Globus pallidus (tissue), 1 donor: ENCODE measurements around the gene SPON2.

Experiments used
- DNase-seq: peaks from one replicate; pipeline ENCODE4 v3.0.0-alpha.2; 2015; ENCODE audit warnings: low spot score

SPON2 gene

DNA sequence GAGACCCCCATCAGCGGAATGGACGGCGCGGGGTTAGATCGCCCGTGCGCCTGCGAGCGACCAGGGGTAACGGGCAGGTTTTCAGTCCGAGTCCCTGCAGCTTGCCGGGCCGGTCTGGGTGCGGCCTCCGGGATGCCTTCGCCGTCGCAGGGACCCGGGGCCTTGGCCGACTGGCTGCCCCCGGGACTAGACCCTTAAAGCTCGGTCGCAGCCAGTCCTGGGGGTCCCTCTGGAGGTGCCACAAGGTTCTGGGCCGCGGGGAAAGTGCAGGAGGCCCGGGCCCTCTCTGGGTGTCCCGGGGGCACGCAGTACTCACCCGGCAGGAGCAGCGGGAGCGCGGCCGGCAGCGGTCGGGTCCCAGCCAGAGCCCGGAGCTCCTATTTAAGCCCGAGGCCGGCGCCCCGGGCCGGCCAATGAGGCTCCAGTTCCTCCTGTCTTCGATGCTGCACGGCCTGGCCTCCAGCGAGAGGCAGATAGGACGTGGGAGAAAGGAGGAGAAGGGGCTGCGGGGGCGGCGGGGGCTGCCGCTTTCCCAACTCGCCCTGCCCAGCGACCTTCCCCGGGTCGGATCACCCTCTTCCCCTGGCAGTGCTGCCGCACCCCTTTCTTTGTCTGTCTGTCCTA, at the start of gene SPON2:
TSS of gene SPON2 (minus strand) at position 356 of the 624 bp plus-strand sequence.
- no peak for DNase-seq

GRCh38 chr4:1221155-1221870, 48.9 kb upstream of the SPON2 start:
- no peak for DNase-seq

GRCh38 chr4:1220566-1220965, 48.2 kb upstream of the SPON2 start:
- DNase-seq: no peak

DNA sequence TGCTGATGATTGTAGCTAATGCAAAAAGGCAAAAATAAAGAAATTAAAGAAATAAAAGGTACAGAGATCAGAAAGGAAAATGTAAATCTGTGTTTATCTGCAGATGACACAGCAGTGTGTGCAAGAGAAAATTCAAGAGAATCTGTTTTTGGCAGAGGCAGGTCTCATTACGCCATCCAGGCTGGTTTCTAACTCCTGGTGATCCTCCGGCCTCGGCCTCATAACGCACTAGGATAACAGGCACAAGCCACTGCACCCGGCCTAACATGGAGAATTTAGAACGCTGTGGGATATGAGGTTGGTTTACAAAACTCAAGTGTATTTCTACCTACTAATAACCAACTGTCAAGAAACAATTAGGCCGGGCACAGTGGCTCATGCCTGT, 47.2 kb upstream of the SPON2 start:
- no peak for DNase-seq

DNA sequence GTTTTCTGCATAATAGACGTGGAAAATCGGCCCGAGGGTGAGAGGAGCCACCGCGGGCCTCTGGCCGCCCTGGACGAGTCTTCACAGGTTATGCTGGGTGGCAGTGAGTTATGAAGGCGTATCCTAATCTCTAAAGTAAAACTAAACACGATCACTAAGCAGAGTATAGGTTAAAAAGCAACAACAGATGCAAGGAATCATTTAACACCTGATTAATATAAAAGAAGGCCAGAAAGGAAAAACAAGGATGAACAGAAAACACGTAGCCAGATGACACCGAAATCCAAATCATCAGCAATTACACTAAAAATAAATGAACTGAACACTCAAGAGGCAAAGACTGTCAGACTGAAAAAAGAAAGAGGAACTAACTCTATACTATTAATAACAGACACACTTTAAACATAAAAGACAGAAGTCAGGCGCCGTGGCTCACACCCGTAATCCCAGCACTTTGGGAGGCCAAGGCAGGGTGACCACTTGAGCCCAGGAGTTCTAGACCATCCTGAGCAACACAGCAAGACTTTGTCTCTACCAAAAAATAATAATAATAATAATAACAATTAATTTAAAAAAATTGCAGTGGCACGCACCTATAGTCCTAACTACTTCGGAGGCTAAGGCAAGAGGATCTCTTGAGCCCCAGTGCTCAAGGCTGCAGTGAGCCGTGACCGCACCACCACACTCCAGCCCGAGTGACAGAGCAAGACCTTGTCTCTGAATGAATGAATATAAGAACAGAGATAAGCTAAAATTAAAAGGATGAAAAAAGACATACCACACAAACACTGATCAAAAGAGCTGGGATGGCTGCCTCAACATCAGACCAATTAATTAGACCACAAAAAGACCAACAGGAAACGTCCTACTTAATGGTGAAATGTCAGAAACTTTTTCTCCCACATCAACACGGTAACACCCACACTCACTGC, 46.5 kb upstream of the SPON2 start:
- DNase-seq: peak; percentile 33

DNA sequence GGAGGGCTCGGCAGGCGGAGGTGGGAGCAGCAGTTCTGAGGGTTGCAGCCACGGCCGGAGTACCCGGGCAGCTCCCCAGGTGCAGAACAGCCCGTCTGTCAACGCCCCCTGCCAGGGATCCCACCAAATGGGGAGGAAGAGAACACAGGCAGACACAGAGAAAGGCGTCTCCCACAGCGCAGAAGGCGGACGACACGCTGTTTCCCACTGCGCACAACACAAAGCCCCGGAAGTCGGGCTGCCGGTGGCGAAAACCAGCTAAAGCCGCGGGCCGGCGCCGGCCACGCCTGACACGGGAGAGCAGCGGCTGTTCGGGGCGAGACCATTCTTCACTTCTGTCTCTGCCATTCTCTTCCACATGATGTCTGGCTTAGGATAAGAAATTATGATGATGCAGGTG, 45.0 kb upstream of the SPON2 start:
- no peak for DNase-seq

DNA sequence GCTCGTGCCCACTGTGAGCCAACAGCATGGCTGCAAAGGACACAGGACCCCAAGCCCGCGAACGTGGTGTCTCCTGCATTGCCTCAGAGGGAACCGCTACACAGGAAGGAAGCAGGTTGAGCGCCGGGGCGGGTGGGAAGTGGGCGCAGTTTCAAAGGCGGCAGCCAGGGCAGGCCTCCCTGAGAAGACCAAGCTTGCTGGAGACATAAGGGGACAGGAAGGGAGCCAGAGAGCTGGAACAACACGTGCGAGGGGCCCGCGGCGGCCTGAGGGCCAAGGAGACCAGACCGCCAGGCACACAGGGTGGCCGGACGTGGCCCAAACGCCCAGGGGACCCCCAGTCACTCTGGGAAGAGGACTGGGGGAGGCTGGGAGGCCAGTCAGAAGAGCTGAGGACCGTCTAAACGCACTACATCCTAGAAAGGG, 44.5 kb upstream of the SPON2 start:
- DNase-seq: no peak

GRCh38 chr4:1216076-1216614, 43.8 kb upstream of the SPON2 start:
- no peak for DNase-seq

GRCh38 chr4:1215141-1216075, 43.0 kb upstream of the SPON2 start:
- no peak for DNase-seq

GRCh38 chr4:1214101-1215095, 42.0 kb upstream of the SPON2 start:
- DNase-seq: no peak

GRCh38 chr4:1213336-1213995, 41.1 kb upstream of the SPON2 start:
- no peak for DNase-seq

GRCh38 chr4:1212546-1213335, 40.4 kb upstream of the SPON2 start:
- no peak for DNase-seq

- DNase-seq: peak; percentile 63
Observed at GRCh38 chr4:1211891-1212545, 39.6 kb upstream of the SPON2 start.

DNA sequence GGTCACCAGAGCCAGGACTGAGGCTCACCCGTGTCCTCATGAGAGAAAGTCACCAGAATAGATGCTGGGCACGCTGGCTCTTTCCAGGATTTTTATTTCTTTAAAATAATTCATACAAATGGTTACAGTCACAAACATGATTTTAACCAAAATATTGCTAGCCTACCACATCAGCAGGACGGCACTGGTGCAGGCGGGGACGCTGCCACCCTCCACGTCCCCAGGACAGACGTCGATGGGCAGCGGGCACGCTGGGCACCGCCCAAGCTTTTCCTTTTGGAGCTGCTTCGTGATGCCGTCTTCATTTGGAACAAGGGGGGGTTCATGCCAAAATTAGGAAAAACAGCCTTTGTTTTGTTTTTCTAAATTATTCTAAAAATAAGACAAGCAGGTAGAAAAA, 39.0 kb upstream of the SPON2 start:
- DNase-seq: no peak

- no peak for DNase-seq
Observed at GRCh38 chr4:1210971-1211370, 38.6 kb upstream of the SPON2 start.

DNA sequence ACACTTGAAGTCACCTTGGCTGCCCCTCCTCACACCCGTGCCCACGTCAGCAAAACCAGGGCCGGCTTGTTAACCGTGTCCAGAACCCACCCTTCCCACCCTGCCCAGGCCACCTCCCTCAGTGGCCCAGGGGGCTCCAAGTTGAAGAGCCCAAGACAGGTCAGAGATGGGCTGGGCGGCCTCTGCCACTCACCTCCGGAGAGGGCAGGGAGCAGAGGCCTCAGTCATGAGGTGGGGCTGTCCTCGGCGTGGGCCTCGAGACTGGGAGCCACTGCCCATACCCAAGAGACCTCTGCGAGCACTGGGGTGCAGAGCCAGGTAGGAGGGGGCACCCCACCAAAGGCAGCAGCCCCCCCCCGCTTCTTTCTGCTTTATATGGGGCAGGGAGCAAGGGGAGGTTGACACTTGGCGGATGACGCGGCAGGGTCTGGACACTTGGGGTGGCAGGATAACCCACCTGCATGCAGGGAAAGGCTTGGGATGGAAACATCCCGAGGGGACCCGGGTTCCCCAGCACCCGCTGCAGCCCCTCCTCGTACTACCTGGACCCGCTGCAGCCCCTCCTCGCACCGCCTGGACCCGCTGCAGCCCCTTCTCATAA, 38.0 kb upstream of the SPON2 start:
- DNase-seq: no peak

DNA sequence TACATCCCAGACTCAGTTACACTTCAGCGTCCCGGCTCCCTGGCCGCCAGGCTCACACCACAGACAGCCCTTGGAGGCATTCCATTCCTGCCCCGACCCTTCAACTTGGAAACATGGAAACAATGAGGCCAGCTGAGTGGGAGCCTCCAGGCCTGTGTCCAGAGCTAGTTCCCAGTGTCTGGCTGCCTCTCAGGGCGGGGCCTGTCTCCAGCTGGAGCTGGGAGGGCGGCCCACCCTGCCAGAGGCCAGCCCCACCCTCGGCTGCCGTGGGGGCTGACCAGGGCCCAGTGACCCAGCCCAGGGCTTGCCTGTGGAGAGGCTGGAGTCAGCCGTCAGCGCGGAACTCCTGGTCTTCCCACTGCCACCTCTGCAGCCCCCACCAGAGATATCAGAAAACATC, 37.4 kb upstream of the SPON2 start:
- peak; percentile 64 for DNase-seq
